Measurements from ENCODE around the gene C3AR1.
"Not testable (repeated sequence)": the region's sequence is repeated elsewhere in the genome, so short reads cannot be mapped to it uniquely, and the experiment has no call there.

The C3AR1 gene

DNA sequence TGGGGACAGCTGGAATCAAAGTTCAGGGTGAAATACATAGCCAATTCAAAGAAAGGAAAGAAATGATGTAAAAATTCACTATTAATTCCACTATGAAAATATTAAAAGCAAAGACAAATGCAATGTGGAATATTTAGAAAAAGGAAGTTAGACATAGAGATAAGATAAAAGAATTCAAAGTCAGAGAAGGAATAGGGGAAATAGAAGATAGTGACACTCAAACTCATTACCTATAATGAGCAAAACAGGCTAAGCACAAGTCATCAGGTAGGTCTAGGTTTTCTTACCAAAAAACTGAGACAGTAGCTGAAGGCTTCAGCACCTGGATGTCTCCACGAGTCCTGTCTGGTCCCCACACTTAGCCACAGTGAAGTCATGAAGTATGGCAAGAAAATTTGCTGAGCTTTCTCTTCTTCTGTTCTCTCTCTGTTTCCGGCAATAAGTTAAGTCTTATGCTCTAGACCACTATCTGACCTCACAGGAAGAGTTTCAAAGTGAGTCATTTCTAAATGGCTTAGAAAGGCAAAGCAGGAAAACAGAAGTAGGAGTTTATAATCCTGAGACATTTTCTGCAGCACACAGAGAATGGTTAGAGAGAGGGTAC, at the start of gene C3AR1:
Gene C3AR1 (minus strand): TSS at position 369 of the 604 bp plus-strand sequence. CDS start 6,174 bp downstream, outside the sequence.
- DNase-seq (ENCODE audit: low spot score) = no peak

- not testable (repeated sequence) for DNase-seq (ENCODE audit: low spot score)
These were observed 47.0 kb upstream of the C3AR1 start for GRCh38 chr12:8113117-8113516.

DNA sequence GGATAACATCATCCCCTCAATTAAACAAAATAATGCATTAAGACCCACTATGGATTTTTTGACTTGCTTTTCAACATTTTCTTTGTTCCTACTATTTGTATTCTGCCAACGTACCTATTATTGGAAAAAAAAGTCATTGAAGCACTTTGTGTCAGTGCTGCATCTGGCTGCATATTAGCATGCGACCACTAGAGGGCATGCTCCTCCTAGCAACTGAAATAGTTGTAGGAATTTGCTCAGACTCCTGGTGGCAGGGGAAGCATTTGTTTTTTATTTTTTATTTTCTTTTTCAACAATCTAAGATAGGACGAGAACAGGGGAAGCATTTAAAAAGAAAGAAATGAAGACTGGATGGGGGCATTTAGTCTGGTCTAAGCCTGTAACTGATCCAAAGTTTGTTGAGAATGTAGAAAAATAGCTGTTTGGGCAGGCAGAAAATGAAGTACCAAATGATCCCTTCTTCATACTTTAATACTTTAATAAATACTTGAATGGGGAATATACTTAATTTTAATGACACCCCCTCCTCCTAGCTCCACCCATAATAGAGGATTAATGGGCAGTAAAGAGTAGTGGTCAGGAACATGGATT, 42.7 kb upstream of the C3AR1 start:
- DNase-seq (ENCODE audit: low spot score) = peak; percentile 65

DNA sequence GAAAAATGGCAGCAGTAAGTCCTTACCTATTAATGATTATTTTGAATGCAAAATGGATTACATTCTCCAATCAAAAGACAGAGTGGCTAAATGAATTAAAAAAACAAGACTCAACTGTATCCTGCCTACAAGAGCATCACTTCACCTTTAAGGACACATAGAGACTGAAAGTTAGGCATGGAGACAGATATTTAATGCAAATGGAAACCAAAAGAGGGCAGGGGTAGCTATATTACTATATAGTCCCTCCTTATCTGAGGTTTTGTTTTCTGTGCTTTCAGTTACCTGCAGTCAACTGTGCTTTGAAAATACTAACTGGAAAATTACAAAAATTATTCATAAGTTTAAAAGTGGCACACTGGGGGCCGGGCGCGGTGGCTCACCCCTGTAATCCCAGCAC, 33.1 kb upstream of the C3AR1 start:
- no peak for DNase-seq (ENCODE audit: low spot score)

GRCh38 chr12:8096281-8096915, 30.2 kb upstream of the C3AR1 start:
- DNase-seq (ENCODE audit: low spot score) = no peak

- DNase-seq (ENCODE audit: low spot score) = no peak
These were observed 27.1 kb upstream of the C3AR1 start for GRCh38 chr12:8093291-8093690.

DNA sequence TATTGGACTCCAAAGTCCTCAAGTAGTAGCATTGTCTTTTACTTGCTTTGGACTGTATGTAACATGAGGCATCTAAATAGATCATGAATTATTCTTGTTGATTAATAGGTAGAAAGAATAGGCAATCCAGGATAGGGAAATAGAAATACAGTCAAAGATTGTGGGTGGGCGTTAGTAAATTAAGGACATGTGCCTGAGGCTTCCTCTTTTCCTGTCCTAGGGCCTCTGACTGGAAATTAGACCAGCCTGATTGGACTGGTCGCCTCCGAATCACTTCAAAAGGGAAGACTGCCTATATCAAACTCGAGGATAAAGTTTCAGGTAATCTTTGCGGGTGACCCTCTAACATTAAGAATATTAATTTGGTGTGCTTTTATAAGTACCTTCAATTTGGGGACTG, 23.6 kb upstream of the C3AR1 start:
- DNase-seq (ENCODE audit: low spot score) = no peak

DNA sequence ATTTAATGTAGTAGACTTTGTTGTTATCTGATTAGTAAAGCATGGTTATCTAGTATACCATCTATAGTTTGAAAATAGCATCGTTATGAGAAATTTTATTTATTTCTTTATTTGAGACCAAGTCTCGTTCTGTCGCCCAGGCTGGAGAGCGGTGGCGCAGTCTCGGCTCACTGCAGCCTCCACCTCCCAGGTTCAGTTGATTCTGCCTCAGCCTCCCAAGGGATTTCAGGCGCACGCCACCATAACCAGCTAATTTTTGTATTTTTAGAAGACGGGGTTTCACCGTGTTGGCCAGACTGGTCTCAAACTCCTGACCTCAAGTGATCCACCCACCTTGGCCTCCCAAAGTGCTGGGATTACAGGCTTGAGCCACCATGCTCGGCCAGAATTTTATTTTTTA, 23.1 kb upstream of the C3AR1 start:
- not testable (repeated sequence) for DNase-seq (ENCODE audit: low spot score)

DNA sequence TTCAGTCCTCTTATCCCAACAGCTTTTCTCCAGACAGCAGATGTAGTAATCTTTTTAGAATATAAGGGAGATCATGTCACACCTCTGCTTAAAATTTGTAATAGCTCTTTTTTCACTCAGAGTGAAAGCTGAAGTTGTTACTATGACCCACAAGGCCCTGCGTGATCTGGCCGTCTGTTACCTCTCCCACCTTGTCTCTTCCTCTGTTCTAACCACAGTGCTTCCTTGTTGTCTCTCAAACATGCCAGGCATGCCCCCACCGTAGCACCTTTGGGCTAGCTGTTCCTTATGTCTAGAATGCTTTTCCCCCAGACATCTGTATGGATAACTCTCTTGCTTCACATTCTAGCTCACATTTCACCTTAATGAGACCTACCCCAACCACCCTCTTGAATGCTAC, 22.4 kb upstream of the C3AR1 start:
- DNase-seq (ENCODE audit: low spot score) = peak; percentile 18

GRCh38 chr12:8087666-8088065, 21.5 kb upstream of the C3AR1 start:
- no peak for DNase-seq (ENCODE audit: low spot score)

DNA sequence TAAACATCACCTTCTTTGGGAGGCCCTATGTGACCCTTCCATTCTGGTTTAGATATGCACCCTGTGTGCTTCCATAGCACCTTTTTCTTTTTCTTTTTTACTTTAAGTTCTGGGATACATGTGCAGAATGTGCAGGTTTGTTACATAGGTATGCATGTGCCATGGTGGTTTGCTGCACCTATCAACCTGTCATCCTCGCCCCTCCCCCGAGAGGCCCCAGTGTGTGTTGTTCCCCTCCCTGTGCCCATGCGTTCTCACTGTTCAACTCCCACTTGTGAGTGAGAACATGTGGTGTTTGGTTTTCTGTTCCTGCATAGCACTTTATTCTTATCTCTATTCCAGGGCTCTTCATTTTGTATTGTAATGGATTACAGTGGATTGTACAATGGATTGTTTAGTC, 18.2 kb upstream of the C3AR1 start:
- DNase-seq (ENCODE audit: low spot score) = not testable (repeated sequence)

DNA sequence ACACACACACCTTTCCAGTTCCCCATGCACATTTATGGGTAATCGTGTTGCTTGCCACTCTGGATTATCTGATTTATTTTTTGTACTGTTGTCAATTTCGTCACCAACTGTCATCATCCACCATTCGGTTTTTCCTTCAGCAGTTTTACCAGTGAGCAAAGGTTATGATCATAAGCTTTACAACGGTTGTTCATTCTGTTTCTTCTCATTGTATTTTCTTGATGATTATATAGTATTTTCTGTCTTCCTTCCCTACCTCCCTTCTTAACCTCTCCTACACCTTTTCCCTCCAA, 16.6 kb upstream of the C3AR1 start:
- no peak for DNase-seq (ENCODE audit: low spot score)

- DNase-seq (ENCODE audit: low spot score) = peak; percentile 15
These were observed 15.2 kb upstream of the C3AR1 start for GRCh38 chr12:8081251-8081920.

DNA sequence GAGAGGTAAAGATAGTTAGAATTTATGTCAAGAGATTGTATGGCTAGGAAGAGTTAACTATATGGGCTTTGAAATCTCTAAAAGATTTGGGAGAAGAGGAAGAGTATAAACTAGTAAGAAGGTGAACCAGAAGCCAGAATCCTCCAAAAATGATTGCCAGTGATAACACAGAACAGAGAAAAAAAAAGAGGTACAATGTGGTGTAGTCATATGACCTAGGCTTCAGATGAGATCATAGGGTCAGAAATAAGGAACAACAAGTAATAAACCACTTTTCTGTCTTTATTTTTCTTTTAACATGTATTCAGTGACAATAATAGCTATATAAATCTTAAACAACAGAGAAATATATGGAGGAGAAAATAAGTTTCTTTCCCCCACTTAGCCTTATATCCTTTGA, 14.0 kb upstream of the C3AR1 start:
- DNase-seq (ENCODE audit: low spot score) = no peak

GRCh38 chr12:8078916-8079315, 12.8 kb upstream of the C3AR1 start:
- no peak for DNase-seq (ENCODE audit: low spot score)

DNA sequence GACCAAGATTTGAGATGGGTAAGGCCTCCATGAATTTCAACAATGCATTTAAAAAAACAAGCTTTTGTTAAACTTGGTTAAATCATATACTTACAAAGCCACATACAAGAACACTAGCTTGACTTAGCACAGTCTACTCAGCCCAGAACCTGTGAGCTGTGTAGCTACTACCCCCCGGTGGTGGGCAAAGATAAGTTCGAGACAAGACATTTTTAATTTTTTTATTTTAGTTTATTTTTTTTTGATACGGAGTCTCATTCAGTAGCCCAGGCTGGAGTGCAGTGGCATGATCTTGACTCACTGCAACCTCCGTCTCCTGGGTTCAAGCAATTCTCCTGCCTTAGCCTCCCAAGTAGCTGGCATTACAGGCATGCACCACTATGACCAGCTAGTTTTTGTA, 12.2 kb upstream of the C3AR1 start:
- peak; percentile 27 for DNase-seq (ENCODE audit: low spot score)

GRCh38 chr12:8077207-8077606, 11.0 kb upstream of the C3AR1 start:
- no peak for DNase-seq (ENCODE audit: low spot score)

DNA sequence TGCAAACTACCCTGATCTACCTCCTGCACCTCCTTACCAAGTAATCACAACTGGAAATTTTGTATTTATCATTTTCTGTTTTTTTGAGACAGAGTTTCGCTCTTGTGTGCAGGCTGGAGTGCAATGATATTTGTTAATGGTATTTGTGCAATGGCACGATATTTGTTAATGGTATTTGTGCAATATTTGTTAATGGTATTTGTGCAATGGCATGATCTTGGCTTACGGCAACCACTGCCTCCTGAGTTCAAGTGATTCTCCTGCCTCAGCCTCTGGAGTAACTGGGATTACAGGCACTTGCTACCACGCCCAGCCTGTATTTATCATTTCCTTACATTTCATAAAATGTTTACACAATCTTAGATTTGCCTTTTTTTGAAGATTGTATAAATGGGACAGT, 10.2 kb upstream of the C3AR1 start:
- DNase-seq (ENCODE audit: low spot score) = no peak

- no peak for DNase-seq (ENCODE audit: low spot score)
These were observed 9.8 kb upstream of the C3AR1 start for GRCh38 chr12:8075935-8076334.

DNA sequence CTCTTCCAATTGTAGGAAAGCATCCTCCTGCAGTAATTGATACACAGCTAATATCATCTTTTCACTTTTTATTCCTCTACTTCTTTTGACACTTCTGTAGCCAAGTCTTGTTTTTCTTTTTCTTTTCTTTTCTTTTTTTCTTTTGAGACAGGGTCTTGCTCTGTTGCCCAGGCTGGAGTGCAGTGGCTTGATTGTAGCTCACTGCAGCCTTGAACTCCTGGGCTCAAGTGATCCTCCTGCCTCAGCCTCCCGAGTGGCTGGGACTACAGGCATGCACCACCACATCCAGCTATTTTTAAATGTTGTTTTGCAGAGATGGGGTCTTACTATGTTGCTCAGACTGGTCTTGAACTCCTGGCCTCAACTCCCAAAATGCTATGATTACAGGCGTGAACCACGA, 5.7 kb upstream of the C3AR1 start:
- not testable (repeated sequence) for DNase-seq (ENCODE audit: low spot score)

DNA sequence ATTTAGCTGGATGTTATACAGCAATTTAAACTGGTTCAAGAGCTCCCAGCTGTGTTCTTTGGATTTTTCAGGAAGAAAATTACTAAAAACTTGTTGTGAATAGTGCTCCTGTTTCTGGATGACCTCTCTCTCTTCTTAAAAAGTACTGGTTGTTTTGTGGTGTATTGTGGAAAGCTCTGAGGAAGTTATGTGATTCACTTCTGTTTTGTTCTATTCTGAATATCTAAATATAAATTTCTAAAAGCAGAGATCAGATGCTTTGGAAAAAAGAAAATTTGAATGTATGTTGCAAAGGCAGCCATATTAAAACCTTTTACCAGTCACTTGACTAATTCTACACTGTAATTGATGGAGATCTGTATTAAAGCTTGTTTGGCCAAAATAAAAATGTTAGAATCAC, 3.4 kb upstream of the C3AR1 start:
- no peak for DNase-seq (ENCODE audit: low spot score)

DNA sequence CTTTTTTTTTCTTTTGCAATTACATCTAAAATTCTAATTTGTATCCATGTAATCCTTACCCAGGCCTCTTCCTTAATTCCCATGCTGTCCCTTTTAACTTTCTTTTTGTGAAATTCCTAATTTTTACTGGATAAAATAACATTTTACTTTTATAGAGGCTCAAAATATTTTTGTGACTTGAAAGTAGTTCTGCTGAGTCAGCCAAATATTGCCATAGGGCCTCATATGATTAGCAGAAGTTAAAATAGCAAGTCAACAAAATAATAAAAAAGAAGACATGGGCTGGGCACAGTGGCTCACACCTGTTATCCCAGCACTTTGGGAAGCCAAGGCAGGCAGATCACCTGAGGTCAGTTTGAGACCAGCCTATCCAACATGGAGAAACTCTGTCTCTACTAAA, 2.0 kb downstream of the C3AR1 start:
- DNase-seq (ENCODE audit: low spot score) = no peak

DNA sequence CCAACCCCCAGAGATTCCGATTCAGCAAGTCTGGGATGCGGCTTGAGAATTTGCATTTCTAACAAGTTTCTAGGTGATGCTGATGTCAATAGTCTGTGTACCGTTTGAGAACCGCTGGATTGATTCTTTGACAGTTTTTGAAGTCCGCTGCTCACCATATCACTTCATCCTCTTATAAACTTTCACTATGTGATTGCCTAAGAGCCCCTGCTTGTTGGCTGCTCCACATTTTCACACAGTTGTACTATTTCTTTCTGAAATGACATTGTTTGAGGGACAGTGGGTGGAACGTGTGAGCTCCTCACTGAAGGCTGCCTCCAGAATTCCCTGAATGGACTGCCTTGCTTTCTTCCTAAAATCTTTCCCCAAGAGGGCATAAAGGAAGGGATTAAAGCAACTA, 7.7 kb downstream of the C3AR1 start:
- DNase-seq (ENCODE audit: low spot score) = no peak
